C1 segment of cervical spinal cord (tissue), 14 donors: ENCODE results near the gene CHORDC1.
"Not testable (repeated sequence)": the region's sequence is repeated elsewhere in the genome, so short reads cannot be mapped to it uniquely, and the experiment has no call there.

Source experiments
- DNase-seq, 14 donors: peaks; one replicate each; lab custom pipeline; 2025; lab: John Stamatoyannopoulos, UW

The CHORDC1 gene

GRCh38 chr11:90222459-90223247, at the start of gene CHORDC1:
TSS of gene CHORDC1 (minus strand) at chr11:90223049. CDS start at chr11:90222954, 95 bp downstream.
- peak; percentile 48 to 99 (median 93) for DNase-seq

DNA sequence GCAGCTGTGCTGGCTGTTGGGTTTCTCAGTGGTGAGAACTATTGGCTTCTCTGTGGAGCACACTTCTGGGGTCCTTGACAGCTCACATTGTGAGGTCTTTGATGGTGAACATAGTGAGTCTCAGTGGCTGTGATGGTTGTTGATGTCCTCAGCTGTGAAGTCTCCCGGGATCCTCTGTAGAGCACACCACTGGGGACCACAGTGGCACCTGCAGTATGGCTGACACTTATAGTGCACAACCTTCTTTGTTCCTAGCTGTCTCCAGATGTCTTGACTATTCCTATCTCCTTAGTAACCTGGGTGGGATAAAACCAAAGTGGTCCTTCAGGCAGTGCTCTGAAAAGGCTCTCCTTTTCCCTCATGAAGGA, 34.3 kb upstream of the CHORDC1 start:
- no peak for DNase-seq

DNA sequence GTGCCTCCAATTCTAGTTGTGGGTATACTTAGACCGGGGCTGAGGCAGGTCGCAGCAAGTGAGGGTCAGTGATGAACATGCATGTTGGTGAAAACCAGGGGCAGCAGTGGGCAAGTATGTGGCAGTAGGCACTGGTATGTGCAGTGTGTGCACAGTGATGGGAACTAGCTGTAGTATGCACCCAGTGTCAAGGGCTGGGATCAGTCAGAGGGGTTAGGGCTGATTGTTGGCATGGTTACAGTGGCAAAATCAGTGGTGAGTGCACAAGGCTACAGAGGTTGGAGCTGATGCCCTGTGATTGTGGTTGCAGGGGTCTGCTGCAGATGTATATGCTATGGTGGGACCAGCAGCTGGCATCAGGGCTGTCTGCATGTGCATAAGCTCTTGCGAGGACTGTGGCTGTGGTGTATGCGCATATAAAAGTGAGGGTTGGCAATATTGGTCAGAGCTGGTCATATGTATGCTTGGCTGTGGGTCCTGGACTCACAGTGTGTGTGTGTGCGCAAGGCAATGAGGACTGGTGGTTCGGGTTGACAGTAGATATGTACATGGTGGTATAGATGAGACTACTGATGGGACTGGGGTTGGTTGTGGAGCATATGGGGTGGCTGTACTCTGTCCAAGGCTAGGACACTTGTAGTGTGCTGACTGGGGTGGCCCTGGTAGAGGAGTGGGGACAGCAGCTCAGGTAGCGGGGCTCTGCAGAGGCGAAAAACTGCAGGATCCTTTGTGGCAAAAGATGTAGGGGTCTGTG, 33.7 kb upstream of the CHORDC1 start:
- DNase-seq, result no peak

DNA sequence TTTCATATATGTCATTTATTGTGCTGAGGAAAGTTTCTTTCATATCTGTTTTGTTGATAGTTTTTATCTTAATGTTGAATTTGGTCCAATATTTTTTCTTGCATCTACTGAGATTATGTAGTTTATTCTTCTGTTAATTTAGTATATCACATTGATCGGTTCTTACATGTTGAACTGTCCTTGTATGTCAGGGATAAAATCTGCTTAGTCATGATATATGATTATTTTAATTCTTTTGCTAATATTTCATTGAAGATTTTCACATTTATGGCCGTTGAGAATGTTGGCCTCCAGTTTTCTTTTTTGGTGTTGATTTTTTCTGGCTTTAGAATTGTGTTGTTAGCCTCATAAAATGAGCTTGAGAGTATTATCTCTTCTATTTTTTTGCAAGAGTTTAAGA, 31.2 kb upstream of the CHORDC1 start:
- DNase-seq, result no peak

DNA sequence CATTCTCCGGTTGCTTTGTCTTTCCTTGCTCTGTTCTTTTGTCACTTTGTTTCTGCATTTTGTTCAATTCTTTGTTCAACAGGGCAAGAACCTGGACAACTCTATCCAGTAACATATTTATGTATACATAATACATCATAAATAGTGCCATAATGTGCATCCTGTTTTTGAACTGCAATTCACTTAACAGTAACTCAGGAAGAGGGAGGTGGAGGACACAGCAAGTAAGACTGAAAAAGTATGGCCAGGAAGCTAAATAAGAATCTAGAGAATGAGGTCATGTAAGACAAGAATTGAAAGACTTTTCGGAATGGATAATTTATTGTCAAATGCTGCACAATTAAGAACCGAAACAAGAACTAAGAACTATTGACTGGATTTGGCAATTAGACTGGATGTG, 29.2 kb upstream of the CHORDC1 start:
- DNase-seq, result no peak

GRCh38 chr11:90251599-90251998, 28.8 kb upstream of the CHORDC1 start:
- no peak for DNase-seq

GRCh38 chr11:90250970-90251369, 28.1 kb upstream of the CHORDC1 start:
- DNase-seq, result no peak

- no peak for DNase-seq
Measured at GRCh38 chr11:90246468-90246867, 23.6 kb upstream of the CHORDC1 start.

- DNase-seq, result no peak
Measured at GRCh38 chr11:90243534-90243933, 20.7 kb upstream of the CHORDC1 start.

DNA sequence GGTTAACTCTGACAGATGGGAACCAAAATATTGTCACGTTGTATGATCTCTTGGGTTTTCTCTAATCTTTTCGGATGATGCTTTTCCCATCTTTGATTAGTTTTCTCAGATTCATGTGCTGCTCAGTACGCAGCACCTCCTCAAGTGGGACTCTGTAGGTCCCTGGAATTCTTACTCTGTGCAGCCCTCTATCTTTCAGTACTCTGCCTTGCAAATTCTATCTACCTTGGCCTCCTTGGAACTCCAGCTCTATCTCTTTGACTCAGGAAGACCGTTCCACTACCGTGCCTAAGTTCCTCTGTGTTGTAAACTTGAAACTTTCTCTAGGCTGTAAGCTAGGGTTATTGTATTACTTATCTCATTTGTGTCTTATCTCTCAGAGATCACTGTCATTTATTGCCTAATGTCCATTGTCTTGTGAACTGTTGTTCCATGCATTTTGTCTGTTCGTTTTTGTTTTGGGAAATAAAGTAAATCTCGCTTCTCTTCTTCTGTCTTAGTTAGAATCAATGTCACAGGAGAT, 20.1 kb upstream of the CHORDC1 start:
- DNase-seq, result no peak

DNA sequence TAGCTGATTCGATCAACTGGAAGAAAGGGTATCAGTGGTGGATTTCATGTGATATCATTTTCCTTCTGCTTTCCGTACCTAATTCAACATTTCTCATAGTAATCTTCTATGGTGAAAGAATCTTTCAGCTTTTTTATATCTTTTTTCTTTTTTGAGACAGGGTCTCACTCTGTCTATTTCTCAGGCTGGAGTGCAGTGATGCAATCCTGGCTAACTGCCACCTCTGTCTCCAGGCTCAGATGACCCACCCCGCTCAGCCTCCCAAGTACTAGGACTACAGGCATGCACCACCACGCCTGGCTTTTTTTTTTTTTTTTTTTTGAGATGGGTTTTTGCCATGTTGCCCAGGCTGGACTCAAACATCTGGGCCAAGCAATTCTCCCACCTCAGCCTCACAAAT, 18.6 kb upstream of the CHORDC1 start:
- no peak for DNase-seq

- DNase-seq, result not testable (repeated sequence)
Measured at GRCh38 chr11:90239967-90240636, 17.3 kb upstream of the CHORDC1 start.

- DNase-seq, result no peak
Measured at GRCh38 chr11:90237004-90237403, 14.2 kb upstream of the CHORDC1 start.

- no peak for DNase-seq
Measured at GRCh38 chr11:90235526-90235925, 12.7 kb upstream of the CHORDC1 start.

DNA sequence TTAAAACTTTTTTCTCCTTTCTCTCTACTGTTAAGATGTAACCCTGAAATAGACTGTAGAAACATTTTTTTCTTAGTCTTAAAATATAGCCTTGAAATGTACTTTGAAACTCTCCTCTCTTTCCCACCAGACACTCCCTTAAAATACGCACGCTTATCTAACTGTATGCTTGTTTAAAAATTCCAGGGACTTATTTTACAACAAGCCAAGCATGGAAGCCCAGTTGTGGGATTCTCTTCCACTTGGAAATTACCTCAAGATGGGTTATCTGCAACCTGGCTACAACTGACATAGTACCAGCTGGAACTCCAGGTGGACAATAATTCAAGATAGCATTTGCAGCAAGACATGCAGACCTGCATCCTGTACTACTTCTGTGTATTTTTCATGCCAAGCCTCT, 12.1 kb upstream of the CHORDC1 start:
- DNase-seq, result no peak

DNA sequence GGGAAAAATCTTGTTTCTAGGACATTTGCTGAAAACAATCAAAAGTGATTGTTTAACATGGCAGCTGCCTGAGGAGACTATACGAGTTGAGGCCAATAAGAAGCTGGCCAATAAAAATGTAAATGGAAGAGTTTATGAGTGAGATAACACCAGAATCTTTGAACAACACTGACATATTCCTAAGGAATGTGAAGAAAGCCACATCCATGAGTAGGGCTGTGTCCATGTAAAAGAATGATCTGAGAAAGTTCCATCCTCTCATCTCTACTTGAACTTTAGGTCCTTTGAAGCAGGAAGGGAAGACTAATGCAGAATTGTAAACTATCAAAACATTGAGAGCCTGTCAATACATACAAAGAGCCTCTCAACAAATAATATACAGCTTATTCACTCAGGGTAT, 6.9 kb upstream of the CHORDC1 start:
- DNase-seq, result no peak

- DNase-seq, result no peak
Measured at GRCh38 chr11:90228056-90228455, 5.2 kb upstream of the CHORDC1 start.

DNA sequence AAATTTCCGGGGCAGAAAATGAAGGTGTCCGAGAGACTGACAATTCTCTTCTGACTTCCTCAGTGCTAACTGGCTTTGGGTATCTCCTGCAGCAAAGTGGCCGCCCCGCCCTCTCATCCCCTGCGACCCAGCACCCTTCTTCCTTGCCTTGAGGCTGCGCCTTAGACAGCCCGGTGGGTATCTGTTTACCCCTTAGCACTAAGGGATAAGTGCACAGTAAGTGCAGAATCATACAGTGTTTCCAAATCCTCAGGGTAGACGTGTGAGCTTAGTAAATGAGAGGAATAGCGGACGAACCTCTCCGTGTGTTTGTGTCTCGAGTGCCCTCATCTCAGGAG, 368 bp upstream of the CHORDC1 start:
- DNase-seq, result no peak

DNA sequence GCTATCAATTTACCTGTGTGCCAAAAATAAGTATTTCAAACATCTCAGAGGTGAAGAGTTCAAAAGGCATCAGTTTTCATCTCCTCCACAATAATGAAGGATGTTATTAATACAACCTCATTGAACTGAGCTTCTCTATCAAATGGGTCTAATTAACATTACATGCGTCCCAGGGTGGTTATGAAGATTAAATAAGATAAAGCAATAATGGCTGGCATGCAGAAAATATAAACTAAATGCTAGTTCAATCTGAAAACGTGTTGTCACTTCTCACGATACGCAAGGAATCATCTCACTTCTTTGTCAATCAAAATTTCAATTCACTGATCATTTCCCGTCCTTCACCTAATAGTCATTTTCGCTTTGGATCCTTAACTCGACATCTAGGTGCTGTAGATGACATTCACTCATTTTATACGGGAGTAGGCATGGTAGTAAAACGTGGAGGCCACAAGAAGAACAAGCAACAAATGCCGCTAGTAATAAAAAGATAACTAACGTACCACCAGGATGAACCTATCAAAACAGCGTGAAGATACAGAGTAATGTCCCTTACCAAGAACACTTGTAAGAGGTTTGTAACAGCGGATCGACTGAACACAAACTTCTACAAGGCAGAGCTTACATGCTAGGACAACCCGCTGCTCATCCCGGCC, 918 bp downstream of the CHORDC1 start:
- no peak for DNase-seq

GRCh38 chr11:90220391-90220790, 2.5 kb downstream of the CHORDC1 start:
- DNase-seq, result no peak

GRCh38 chr11:90219438-90219837, 3.4 kb downstream of the CHORDC1 start:
- no peak for DNase-seq

GRCh38 chr11:90218606-90219005, 4.2 kb downstream of the CHORDC1 start:
- peak in 1 of 14 donors; percentile 5 for DNase-seq
